Stimulated activated CD4-positive, alpha-beta T cell treated with anti-CD3 and anti-CD28 coated beads, Interleukin-4, amount 100 ng/mL, for 24 hours (primary cell): ENCODE measurements around the gene POC1B.

Experiments used
- DNase-seq: peaks from one replicate; pipeline ENCODE4 v3.0.0-alpha.2; 2020

The POC1B gene

DNA sequence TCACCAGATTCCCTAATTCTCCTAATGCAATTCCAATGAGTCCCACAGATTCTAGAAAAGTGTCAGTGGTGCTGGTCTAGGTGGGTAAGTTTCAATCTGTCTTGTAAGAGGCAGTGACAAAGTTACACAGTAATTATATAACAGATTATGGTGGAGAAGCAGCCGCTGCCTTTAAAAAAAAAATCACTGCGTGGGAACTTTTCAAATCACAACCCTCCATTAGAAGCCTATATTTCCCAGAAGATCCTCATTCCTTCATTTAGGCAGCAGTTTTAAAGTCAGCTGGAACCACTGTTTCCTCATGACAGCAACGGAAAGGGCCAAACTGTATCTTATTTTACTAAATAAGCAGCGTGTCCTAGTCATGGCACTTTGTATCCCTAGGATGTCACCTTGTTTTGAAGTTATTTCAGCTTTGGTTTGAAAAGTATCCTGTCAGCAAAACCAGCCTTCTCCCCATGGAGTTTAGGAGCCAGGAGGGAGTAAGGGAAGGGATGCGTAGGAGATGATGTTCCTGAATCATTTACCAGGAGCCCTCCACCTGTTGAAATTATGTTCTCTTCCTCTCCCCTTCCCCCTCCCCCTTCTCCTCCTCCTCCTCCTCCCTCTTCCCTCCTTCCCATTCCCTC lies 145.9 kb downstream of the POC1B start:
- no peak for DNase-seq

GRCh38 chr12:89379148-89379838 lies 146.6 kb downstream of the POC1B start:
- no peak for DNase-seq

- DNase-seq = no peak
Observed at GRCh38 chr12:89376844-89377243, 149.0 kb downstream of the POC1B start.

- no peak for DNase-seq
Observed at GRCh38 chr12:89376202-89376529, 149.7 kb downstream of the POC1B start.

GRCh38 chr12:89373763-89374572 lies 151.9 kb downstream of the POC1B start:
- no peak for DNase-seq

- DNase-seq = no peak
Observed at GRCh38 chr12:89372584-89373370, 153.1 kb downstream of the POC1B start.

DNA sequence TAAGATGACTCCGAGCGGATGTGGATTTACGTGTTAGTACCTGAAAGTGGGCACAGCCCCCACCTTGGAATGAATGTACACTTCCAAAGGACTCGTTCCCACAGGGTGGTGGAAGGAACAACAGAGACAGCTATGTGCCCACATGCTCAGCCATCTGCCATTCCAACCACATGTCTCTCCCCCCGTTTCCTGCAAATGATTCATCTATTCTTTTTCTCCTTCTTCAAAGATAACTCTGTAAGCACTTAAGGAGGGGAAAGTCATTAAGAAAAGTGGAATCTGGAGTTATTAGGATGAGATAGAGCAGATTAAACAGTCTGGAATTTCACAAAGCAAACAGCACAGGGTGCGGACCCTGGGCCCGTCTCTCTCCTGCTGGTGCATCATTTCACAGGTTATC lies 155.0 kb downstream of the POC1B start:
- DNase-seq = no peak

- DNase-seq = no peak
Observed at GRCh38 chr12:89370421-89370831, 155.4 kb downstream of the POC1B start.
